ENCODE data around the gene HCN2.
"Not testable (repeated sequence)": the region's sequence is repeated elsewhere in the genome, so short reads cannot be mapped to it uniquely, and the experiment has no call there.

Gene HCN2

DNA sequence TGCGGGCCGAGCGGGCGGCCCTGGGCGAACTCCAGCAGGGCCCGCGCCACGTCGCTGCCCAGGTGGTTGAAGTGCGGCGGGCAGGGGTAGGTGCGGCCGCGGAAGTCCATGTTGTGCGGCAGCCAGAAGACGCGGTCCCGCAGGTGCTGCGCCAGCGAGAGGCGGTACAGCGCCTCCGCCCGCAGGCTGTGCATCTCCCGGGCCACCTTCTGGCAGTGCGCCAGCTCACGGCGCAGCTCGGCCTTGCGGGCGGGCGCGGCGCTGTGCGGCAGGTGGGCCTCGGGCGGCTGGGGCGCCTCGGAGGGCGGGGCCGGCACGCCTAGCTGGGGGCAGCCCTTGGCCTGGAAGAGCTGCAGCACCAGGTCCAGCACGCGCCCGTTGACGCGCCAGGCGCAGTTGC is 31.5 kb downstream of the HCN2 start:
- not testable (repeated sequence) for DNase-seq (ENCODE audit: low spot score)

DNA sequence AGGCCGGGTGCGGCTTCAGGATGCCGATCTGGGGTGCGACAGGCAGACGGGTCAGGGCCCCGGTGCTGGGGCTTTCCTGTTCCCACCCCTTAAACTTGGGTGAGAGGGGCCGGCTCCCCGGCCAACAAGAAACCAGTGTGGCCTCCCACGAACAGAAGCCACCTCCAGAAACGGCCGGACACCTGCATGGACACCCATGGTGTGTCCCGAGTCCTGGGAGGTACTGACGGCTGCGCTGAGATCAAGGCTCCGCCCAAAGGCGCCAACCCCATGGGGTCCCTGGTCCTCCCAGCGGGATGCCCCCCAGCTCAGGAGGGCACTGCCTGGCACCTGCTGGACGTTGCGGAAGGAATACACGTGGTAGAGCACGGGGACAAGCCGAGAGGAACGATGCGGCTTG is 32.1 kb downstream of the HCN2 start:
- no peak for DNase-seq (ENCODE audit: low spot score)

DNA sequence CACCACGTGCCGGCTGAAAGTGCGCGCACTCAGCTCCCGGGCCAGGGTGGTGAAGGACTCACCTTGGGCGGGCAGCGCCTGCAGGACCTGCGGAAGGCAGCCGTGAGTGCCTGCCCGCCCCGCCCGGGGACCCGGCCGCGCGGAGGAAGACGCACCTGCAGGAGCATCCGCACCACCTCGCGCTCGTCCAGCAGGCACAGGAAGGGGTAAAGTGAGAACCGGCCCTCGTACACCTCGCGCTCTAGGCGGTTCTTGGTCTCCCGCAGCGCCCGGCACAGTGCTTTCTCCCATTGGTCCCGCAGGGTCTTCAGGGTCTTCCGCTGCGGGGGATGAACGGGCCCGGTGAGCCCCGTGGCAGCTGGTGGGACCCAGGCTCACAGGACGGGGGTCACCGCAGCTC is 33.0 kb downstream of the HCN2 start:
- DNase-seq (ENCODE audit: low spot score) = no peak

DNA sequence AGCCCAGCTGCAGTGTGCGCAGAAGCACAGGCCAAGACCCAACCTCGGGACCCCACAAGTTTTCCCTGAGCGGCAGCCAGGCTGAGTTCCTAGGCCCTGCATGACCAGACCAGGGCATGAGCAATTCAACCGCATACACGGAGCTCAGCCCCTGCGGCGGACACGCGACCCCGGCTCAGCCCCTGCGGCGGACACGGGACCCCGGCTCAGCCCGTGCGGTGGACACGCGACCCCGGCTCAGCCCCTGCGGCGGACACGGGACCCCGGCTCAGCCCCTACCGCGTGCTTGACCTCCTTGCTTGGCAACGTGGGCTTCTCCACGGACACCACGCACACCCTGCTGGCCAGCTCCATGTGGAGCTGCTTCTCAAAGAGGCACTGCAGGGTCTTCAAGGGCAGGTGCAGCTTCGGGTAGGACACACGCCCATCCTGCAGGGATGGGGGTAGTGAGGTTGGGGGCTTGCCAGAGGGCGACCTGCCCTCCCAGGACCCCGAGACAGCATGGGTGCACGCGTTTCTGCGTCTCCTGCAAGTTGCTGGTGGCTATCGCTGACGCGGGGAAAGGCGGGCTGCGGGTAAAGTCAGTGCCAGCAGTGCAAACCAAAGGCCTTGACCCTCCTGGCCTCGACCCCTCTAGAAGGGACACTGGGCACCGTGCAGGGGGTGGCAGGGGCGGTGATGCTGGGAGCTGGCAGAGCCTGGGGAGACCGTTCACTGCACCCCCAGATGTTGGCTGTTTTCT is 33.7 kb downstream of the HCN2 start:
- DNase-seq (ENCODE audit: low spot score) = no peak

DNA sequence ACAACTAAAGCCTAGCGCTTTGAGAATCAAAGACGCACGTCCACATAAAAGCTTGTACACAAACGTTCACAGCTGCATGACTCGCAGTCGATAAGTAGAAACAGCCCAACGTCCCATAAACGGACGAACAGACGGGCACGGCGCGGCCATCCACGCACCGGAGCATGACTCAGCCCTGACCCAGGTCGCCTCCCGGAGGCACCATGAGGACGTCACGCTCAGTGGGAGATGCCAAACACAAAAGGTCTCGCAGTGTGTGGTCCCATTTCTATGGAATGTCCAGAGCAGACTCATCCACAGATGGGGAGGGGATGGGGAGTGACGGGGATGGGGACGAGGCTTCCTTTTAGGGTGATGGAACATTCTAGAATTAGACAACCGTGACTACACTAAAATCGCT is 34.3 kb downstream of the HCN2 start:
- no peak for DNase-seq (ENCODE audit: low spot score)

- no peak for DNase-seq (ENCODE audit: low spot score)
Measured at GRCh38 chr19:624433-625109, 34.9 kb downstream of the HCN2 start.

GRCh38 chr19:625257-625656 is 35.6 kb downstream of the HCN2 start:
- no peak for DNase-seq (ENCODE audit: low spot score)

DNA sequence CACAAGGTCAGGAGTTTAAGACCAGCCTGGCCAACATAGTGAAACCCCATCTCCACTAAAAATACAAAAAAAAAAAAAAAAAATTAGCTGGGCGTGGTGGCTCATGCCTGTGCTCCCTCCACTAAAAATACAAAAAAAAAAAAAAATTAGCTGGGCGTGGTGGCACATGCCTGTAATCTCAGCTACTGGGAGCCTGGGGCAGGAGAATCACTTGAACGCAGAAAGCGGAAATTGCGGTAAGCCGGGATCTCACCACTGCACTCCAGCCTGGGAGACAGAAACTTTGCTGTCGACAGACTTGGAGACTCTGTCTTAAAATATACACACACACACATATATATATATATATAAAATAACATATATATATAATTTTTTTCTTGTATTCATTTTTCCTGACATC is 36.9 kb downstream of the HCN2 start:
- DNase-seq (ENCODE audit: low spot score) = not testable (repeated sequence)

DNA sequence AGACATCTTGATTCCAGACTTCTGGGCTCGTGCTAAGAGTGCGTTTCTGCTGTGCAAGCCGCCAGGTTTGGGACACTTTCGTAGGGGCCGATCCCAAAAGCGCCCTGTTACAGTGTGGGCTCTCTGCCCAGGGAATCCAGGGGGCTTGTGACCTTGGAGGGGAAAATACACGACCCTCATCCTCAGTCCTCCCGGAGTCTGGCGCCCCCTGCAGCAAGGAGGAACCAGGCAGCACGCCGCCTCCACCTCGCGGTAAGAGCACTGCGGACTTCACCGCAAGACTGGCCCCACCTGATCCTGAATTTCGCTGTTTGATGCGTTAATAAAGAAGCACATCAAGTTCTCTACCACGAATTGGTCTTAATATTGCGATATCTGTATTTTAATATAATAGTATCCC is 38.5 kb downstream of the HCN2 start:
- DNase-seq (ENCODE audit: low spot score) = no peak

GRCh38 chr19:629515-629914 is 39.8 kb downstream of the HCN2 start:
- DNase-seq (ENCODE audit: low spot score) = not testable (repeated sequence)

GRCh38 chr19:629961-630714 is 40.5 kb downstream of the HCN2 start:
- DNase-seq (ENCODE audit: low spot score) = no peak

GRCh38 chr19:632579-633067 is 42.9 kb downstream of the HCN2 start:
- peak; percentile 57 for DNase-seq (ENCODE audit: low spot score)

DNA sequence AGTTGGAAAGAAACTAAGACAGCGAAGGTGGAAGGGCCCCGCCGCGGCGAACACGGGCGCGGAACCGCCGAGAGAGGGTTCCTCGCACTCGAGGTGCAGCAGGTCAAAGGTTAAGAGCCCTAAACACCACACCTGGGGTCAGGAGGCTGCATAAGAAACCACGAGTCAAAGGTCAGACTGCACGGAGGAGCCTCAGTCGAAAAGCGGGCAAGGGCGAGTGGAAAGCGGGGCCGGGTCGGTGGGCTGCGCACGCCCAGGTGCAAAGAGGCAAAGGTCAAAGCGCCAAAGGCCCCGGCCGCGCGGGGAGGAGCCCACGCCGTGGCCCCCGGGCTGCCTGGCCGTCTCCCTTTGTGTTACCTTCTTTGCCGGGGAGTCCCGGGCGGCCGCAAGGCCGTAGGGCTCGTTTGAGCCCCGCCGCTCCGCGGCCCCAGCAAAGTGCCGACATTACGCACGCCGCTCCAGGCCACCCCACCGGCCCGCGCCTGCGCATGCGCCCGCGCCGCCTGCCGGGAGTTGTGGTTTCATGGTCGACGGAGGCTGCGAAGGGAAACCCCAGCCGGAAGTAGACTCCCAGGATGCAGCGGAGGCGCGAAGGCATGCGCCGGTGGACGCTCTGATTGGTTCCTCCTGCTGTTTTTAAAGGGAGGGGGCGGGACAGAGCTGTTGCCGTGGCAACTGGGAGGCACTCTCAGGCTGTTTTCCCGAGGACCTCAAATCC is 43.5 kb downstream of the HCN2 start, which contains the start of gene POLRMT:
Gene POLRMT, minus strand, starts transcription at position 470 of the 718 bp plus-strand sequence. Its CDS starts 25 bp downstream, at position 445.
- peak; percentile 98 for DNase-seq (ENCODE audit: low spot score)

DNA sequence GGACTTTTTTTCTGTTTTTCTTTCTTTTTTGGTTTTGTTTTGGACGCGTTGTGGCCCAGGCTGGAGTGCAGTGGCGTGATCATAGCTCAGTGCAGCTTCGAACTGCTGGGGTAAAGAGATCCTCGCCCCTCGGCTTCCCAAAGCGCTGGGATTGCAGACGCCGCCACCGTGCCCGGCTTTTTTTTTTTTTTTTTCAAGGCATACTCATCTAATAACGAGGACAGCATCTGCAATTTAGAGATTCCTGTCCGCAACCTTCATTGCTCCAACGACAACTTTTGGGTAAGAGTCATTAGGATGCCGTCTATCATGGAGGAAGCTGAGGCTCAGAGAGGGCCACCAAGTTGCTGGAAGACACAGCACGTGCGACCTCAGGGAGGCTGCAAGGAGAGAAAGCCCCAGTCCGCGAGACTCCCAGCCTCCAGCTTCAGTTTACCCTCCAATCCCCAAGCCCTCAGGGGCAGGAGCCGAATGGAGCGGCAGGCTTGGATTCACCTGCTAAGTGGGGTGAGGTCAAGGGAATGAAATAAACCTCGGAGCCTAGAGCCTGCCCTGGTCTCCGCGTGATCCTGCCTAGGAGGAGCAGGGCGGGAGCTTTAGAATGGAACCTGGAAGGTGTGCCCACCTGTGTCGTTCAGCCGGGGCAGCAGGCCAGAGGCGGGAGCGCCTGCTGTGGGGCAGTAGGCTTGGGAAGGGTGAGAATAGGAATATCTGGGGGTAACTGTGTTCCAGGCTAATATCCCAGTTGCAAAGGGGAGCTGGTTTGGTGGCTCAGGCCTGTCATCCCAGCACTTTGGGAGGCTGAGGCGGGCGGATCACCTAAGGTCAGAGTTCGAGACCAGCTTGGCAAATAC is 44.3 kb downstream of the HCN2 start:
- no peak for DNase-seq (ENCODE audit: low spot score)

- DNase-seq (ENCODE audit: low spot score) = no peak
Measured at GRCh38 chr19:634975-635652, 45.4 kb downstream of the HCN2 start.

- DNase-seq (ENCODE audit: low spot score) = no peak
Measured at GRCh38 chr19:638906-639252, 49.2 kb downstream of the HCN2 start.

- DNase-seq (ENCODE audit: low spot score) = peak; percentile 86
Measured at GRCh38 chr19:639253-640160, 49.8 kb downstream of the HCN2 start, which contains the start of gene FGF22. TSS of gene FGF22 (plus strand) at chr19:639879. CDS start at chr19:639926, 47 bp downstream.

GRCh38 chr19:640161-640558 is 50.5 kb downstream of the HCN2 start:
- DNase-seq (ENCODE audit: low spot score) = no peak

- DNase-seq (ENCODE audit: low spot score) = no peak
Measured at GRCh38 chr19:640606-641189, 51.0 kb downstream of the HCN2 start.
